ENCODE results near the gene QRICH2. TPM values are rescaled to one million over a fixed set of nuclear protein-coding genes. Genes with fewer than 3 reads are reported as not detected.
A peak's percentile ranks its signal among the peaks of the same experiment; 100 is the strongest.

QRICH2 gene
- total and polyA plus RNA-seq, 2 of the 4 experiments (the other 2 are of a cell fraction) = 4.3 to 4.8 TPM

DNA sequence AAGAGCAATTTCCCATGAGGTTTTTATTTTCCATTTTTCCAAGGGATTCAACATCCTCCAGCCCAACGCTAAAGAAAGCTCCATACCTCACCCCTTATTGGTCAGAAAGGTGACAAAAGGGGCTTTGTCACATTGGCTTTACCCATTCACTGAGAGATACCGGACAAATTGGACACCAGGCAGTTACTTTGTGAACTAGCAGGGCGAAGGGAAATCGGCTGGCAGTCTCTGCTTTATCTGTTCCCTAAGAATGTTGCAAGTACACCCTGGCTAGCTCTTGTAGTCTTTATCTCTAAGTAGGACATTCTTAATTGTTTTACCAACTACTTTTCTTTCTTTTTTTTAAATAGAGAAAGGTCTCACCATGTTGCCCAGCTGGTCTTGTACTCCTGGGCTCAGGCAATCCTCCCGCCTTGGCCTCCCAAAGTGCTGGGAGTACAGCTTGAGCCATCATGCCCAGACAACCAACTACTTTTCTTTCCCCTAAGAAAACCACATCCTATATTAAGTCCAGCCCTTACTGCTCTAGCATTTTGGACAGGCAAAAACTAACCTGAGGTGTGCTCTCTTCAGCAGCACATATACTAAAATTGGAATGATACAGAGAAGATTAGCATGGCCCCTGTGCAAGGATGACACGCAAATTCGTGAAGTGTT, 28.8 kb upstream of the QRICH2 start:
- Histone ChIP-seq H3K27me3 (ENCODE audit: control insufficient read depth, insufficient read depth, low read length) (no peaks in the 10 kb centered on the region), H2BK15ac (ENCODE audit: low read depth, low read length) (no peak overlapping the region), H2AK5ac (ENCODE audit: low read depth, low read length) (peak overlapping the region; percentile 9; the same call in 1 of the 2 replicates), H3K56ac (ENCODE audit: extremely low read depth, insufficient read depth, low read length) (no peak overlapping the region), H3K14ac (replicated peaks; ENCODE audit: low read depth, low read length) (no peak overlapping the region), H3K18ac (ENCODE audit: low read depth, low read length) (no peak overlapping the region), H2BK20ac (ENCODE audit: low read depth, low read length) (no peak overlapping the region), H4K91ac (ENCODE audit: insufficient read depth, low read depth, low read length) (no peak overlapping the region), H2BK5ac (ENCODE audit: low read depth, low read length, poor library complexity, severe bottlenecking) (no peak overlapping the region), H3K4ac (ENCODE audit: low read depth, low read length) (no peak overlapping the region), H3K4me3 (ENCODE audit: insufficient read depth, low read depth, low read length) (no peak overlapping the region), H2AFZ (replicated peaks; ENCODE audit: low read length, poor library complexity) (no peak overlapping the region), H4K20me1 (ENCODE audit: insufficient read depth, low read length) (peaks cover 20% of the 10 kb centered on the region), H3K36me3 (ENCODE audit: control insufficient read depth, insufficient read depth, low read length) (peaks cover 15% of the 10 kb centered on the region), H3K4me1 (ENCODE audit: control insufficient read depth, insufficient read depth, low read length) (peaks cover 11% of the 10 kb centered on the region), H4K5ac (ENCODE audit: low read depth, low read length) (no peak overlapping the region), H3K9me1 (ENCODE audit: insufficient read depth, low read length) (peaks cover 20% of the 10 kb centered on the region), H2BK120ac (ENCODE audit: low read depth, low read length) (no peak overlapping the region), H3K9ac (ENCODE audit: low read depth, low read length) (no peak overlapping the region), H3K4me2 (ENCODE audit: low read depth, low read length) (no peak overlapping the region), H3K23ac (ENCODE audit: low read depth, low read length) (peak overlapping the region; percentile 60; the same call in 1 of the 2 replicates), H3K79me1 (ENCODE audit: low read depth in 1 of 2, low read length in 2 of 2) (peaks cover 35 to 55% of the 10 kb centered on the region in 2 experiments), H3K27ac (ENCODE audit: insufficient read depth, low read length) (no peak overlapping the region), H3K9me3 (ENCODE audit: control insufficient read depth, insufficient read depth, low read length) (no peaks in the 10 kb centered on the region), H4K8ac (ENCODE audit: low read depth in 2 of 2, low read length in 2 of 2) (no peak overlapping the region), H2AK9ac (replicated peaks; ENCODE audit: low read depth, low read length, poor library complexity) (no peak overlapping the region)
- dilution Hi-C loops (cut with HindIII; ENCODE audit: low sequenced_read_pairs, unreplicated experiment) = no loop called here
- ATAC-seq (ENCODE audit: low read depth) = no peak
- no TSS peak for BruUV-seq (replicated peaks)
- in situ Hi-C loops (cut with MboI; ENCODE audit: low sequenced_read_pairs) = no loop called here
- intact Hi-C loops (cut with micrococcal nuclease) = no loop called here
- DNase-seq = no peak
- ChIA-PET CTCF (no interaction called here), POLR2A (ENCODE audit: unreplicated experiment) (no interaction called here)
- TF ChIP-seq NFE2L2 (IDR thresholded peaks at IDR 0.05; ENCODE audit: low read depth, low read length) (no peak), RCOR1 (IDR thresholded peaks at IDR 0.05; ENCODE audit: insufficient replicate concordance, low read length) (no peak), SMC3 (IDR thresholded peaks at IDR 0.05; ENCODE audit: low read depth, low read length) (no peak), BHLHE40 (IDR thresholded peaks at IDR 0.05; ENCODE audit: low read depth, low read length) (no peak), CEBPB (IDR thresholded peaks at IDR 0.05; ENCODE audit: low read depth, low read length) (no peak), RAD21 (IDR thresholded peaks at IDR 0.05; ENCODE audit: low read length) (no peak), CHD1 (IDR thresholded peaks at IDR 0.05; ENCODE audit: low read depth, low read length) (no peak), FOS (IDR thresholded peaks at IDR 0.05; ENCODE audit: low read depth, low read length) (no peak), MAZ (IDR thresholded peaks at IDR 0.05; ENCODE audit: borderline replicate concordance, low read depth, low read length) (no peak), MXI1 (IDR thresholded peaks at IDR 0.05; ENCODE audit: borderline replicate concordance, low read depth, low read length) (no peak), RFX5 (IDR thresholded peaks at IDR 0.05; ENCODE audit: low read depth, low read length) (no peak), POLR2A (IDR thresholded peaks at IDR 0.05; ENCODE audit: low read depth, low read length) (no peak), MAFK (IDR thresholded peaks at IDR 0.05; ENCODE audit: low read depth, low read length) (no peak)
- TF ChIP-seq, protein P1, sequence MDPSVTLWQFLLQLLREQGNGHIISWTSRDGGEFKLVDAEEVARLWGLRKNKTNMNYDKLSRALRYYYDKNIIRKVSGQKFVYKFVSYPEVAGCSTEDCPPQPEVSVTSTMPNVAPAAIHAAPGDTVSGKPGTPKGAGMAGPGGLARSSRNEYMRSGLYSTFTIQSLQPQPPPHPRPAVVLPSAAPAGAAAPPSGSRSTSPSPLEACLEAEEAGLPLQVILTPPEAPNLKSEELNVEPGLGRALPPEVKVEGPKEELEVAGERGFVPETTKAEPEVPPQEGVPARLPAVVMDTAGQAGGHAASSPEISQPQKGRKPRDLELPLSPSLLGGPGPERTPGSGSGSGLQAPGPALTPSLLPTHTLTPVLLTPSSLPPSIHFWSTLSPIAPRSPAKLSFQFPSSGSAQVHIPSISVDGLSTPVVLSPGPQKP (IDR thresholded peaks at IDR 0.05; ENCODE audit: borderline replicate concordance, low read depth, low read length) = no peak
- TF ChIP-seq, protein P2, sequence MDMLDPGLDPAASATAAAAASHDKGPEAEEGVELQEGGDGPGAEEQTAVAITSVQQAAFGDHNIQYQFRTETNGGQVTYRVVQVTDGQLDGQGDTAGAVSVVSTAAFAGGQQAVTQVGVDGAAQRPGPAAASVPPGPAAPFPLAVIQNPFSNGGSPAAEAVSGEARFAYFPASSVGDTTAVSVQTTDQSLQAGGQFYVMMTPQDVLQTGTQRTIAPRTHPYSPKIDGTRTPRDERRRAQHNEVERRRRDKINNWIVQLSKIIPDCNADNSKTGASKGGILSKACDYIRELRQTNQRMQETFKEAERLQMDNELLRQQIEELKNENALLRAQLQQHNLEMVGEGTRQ (IDR thresholded peaks at IDR 0.05; ENCODE audit: low read depth, low read length) = no peak
- TF ChIP-seq, protein P3, sequence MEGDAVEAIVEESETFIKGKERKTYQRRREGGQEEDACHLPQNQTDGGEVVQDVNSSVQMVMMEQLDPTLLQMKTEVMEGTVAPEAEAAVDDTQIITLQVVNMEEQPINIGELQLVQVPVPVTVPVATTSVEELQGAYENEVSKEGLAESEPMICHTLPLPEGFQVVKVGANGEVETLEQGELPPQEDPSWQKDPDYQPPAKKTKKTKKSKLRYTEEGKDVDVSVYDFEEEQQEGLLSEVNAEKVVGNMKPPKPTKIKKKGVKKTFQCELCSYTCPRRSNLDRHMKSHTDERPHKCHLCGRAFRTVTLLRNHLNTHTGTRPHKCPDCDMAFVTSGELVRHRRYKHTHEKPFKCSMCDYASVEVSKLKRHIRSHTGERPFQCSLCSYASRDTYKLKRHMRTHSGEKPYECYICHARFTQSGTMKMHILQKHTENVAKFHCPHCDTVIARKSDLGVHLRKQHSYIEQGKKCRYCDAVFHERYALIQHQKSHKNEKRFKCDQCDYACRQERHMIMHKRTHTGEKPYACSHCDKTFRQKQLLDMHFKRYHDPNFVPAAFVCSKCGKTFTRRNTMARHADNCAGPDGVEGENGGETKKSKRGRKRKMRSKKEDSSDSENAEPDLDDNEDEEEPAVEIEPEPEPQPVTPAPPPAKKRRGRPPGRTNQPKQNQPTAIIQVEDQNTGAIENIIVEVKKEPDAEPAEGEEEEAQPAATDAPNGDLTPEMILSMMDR (conservative IDR thresholded peaks at IDR 0.05; ENCODE audit: low read depth, low read length) = no peak
- 100% methylated on average over 1 of the region's 7 CpGs; no CpG with 5 or more reads in 1 of the 2 experiments for WGBS, 2 experiments (ENCODE audit: extremely low coverage in 2 of 2, insufficient read length in 1 of 2)
